NCI-H187 treated with DMSO at 0.1 percent for 48 hours (cell line): Measurements from ENCODE around the gene MDM4.
"Not testable (repeated sequence)": the region's sequence is repeated elsewhere in the genome, so short reads cannot be mapped to it uniquely, and the experiment has no call there.

ENCODE experiments used
- DNase-seq: peaks from one replicate; lab custom pipeline; 2025; lab: John Stamatoyannopoulos, UW

MDM4 gene

DNA sequence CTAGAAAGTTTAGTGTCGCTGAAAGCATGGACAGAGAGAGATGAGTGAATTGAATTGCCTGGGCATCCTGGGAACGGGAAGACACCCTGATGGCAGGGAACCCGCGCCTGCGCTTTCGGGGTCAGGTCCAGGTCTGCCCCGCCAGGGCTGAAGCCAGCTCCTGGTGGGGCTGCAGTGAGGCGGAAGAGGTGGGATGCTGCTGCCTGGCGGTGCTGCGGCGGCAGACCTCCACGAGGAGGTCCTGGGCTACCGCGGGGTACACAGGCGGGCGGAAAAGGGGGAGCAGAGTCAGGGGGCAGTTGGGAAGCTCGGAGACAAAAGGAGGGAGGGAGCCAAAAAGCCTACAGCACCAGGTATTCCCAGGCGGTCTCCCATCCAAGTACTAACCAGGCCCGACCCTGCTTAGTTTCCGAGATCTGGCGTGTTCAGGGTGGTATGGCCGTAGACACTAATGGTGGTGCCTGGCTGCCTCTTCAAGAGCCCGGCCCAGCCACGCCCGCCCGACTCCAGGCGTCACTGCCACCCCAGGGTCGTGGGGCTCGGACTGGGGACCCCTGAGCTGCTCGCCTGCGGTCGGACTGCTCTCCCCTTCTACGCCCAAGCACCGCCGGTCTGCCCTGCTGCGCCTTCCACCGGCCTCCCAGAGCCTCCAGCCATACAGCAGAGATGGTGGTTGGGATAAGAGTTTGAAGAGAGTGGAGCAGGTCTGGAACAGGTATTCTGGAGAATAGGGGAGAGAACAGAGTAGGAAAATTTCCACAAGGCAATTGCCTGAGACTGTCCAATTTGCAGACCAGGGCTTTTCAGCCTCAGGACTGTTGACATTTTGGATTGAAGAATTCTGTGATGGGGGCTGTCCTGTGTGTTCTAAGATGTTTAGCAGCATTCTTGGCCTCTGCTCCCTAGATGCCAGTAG is 46.1 kb downstream of the MDM4 start:
- DNase-seq: no peak

DNA sequence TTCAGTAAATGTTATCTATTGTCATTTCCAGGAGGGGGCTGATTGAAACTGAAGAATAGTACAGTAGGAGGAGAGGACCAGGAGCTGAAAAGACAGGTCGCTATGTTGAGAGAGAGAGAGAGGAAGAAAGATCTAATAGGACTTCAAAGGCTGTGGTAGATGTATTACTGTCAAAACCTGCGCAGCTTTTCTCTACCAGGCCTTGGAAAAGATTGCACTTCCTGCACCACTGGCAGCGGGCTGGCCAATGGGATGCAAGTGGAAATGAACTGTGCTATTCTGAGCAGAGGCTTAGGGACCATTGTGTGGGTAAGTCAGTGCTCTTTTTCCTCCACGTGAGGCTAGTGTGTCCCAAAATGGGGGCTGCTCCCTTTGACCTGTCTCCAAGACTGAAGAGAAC is 47.1 kb downstream of the MDM4 start:
- no peak for DNase-seq

- no peak for DNase-seq
These were observed 47.6 kb downstream of the MDM4 start for GRCh38 chr1:204563780-204564179.

GRCh38 chr1:204564835-204565234 is 48.6 kb downstream of the MDM4 start:
- no peak for DNase-seq

- peak; percentile 90 for DNase-seq
These were observed 49.7 kb downstream of the MDM4 start for GRCh38 chr1:204565617-204566582.

GRCh38 chr1:204566583-204566955 is 50.4 kb downstream of the MDM4 start:
- no peak for DNase-seq

DNA sequence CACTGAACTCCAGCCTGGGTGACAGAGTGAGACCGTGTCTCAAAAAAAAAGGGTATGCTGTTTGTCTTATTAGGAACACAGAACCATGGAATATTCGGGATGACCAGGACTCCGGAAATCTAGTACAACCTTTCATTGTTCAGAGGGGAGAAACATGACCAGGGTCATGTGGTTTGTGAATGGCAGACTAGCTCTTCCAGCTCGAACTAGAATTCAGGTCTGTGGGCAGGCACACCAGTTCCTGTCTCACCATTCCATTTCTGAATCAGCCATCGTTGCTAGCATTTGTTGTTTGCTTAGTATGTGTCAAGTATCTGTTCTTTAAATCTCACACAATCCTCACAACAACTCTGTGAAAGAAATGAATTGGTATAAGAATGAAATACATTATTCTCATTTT is 50.9 kb downstream of the MDM4 start:
- DNase-seq: no peak

GRCh38 chr1:204568576-204569315 is 52.5 kb downstream of the MDM4 start:
- DNase-seq: no peak

DNA sequence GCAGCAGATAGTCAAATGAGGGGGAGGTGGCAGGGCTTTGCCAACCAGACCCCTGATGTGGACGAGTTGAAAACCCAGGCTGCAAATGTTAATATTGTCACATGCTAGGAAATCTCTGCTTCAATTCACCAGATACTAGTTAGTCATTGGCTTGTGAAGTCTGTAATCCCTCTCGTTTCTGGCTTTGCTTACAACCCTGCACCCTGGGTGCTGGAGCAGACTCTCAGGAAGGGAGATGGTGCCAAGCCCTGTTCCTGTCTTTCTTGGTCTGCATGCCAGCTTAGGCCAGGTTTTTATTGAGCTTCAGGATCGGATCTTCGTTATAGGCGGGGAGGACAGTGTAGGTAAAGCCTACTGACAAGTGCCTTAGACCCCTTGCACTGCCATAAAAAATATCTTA is 53.3 kb downstream of the MDM4 start:
- no peak for DNase-seq

- DNase-seq: not testable (repeated sequence)
These were observed 53.8 kb downstream of the MDM4 start for GRCh38 chr1:204570021-204570420.

GRCh38 chr1:204571128-204571527 is 54.9 kb downstream of the MDM4 start:
- no peak for DNase-seq

GRCh38 chr1:204571631-204572030 is 55.4 kb downstream of the MDM4 start:
- DNase-seq: no peak

DNA sequence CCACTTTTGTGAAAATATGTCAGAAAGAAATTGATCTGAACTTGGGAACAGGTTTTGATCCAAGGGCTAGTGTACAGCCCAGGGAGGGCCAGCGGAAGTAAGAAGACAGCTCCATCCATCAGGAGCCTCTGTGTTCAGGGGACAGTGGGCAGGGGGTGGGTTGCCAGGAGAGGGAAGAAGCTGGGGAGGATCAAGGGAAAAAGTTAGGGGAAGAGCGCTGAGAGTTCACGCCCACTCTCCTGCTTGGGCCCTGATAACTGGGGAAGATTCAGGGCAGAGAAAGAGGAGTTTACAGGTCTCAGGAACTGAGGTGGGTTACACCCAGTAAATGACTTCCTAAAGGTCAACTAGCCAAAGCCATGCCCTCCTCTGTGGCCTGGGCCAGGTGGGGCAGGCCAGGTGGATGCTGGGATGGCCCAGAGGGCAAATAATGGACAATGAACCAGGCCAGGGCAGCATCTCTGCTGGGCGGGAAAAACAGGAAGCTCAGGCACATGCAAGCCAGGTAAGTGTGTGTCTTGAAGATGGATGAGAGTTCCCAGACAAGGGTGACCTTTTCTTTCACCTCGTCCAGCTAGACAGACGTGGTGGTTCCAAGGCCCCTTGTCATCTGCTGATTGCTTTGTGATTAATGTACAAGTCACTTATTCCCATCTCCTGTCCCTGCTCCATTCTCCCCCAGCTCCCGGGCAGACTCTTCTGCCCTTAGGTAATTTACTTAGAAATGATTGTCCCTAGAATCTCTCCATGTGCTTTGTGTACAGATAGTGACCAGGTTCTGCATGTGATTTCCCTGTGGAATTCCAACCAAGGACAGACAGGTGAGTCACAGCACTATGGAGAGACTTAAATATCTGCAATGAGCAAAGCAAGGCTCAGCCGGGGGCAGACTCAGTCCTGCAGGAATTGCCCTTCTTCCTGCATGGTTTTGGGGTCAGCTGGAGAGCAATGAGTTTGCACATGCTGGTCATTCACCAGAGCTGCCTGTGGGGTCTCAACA is 57.0 kb downstream of the MDM4 start:
- DNase-seq: no peak

DNA sequence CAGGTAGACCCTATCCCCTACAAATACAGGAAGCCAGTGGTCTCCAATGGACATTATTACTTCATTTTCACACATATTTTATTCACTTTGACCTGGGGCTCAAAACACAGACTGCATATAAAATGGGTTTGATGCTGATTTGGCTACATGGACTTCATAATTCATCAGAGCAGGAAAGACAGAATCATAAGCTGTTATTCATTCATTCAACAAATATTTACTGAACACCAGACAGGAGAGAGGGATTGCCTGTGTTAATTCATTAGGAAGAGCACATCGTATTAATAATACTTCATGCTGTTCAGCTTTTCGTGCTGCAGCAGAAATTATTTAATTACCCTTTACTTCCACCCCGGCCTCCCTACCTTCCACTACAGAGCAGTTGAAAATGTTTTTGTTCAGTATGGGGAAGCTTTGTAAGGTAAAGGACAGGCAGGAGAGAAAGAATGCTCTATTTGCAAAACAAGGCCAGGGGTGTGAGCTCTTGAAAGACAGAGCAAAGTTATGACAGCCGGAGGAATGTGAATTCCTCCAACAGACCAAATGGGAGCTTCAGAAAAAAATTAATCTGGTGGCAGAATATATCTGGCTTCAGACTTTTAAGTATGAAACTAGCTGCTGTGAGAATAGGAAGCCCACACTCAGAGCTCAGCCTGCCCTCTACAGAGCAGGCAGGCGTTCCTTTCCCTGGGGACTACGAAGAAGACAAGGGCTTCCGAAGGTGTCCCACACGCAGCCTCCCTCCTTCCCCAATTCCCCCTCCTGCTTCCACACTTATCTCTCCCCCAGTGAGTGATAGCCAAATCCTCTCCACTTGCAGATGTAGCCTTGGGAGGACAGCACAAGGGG is 58.0 kb downstream of the MDM4 start:
- DNase-seq: no peak

DNA sequence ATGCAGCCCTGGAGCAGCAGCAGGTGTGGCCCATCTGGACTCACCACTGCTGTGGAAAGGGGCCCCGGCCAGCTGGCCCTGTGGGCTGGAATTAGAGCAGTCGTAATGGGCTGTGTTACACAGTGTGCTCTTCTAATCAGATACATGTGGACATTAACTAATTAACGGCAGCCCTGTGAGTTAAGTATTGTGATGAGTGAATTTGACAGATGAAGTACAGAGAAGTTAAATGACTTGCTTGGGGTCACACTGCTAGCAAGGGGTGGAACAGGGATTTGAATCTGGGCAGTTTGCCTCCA is 58.6 kb downstream of the MDM4 start:
- DNase-seq: no peak

DNA sequence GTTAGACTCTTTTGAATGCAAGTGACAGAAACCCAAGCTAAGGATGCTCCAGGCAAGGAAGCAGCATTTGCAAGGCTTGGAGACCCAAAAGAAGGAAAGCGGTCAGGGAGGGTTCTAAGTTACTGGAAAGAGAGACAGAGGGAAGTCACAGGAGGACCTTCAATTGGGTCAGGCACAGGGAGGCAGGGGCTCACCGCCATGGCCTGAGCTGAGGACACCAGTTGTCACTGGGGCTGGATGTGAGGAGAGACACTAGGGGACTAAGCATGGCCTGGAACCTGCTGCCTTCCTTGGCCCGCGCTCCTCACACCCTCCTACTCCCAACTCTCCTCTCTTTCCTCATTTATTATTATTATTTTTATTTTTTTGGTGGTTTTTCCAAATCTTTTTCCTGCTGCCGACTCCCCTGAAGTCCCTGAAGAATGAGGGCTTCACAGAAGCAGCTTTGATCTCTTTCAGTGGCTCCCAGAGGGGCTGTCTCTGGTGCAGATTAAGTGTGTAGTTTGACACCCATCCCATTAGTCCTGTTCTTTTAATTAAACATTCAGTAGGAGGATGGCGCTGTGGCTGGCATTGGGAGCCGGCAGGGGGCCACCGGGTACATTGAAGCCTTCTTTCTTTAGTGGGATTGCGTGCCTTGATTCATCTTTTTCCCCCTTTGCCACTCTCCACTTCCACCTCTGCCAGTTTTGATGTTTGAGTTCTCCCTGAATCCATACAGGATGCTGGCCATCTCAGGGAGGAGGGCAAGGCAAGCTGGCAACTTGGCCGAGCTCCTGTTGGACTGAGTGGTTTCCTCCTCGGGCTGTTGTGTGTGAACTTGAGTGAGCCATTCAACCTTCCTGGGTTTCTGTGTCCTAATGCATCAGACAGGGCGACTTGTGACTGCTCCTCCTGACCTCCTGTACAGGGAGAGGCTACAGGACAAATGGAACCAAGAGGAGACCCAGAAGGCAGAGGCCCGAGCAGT is 59.3 kb downstream of the MDM4 start:
- DNase-seq: no peak

DNA sequence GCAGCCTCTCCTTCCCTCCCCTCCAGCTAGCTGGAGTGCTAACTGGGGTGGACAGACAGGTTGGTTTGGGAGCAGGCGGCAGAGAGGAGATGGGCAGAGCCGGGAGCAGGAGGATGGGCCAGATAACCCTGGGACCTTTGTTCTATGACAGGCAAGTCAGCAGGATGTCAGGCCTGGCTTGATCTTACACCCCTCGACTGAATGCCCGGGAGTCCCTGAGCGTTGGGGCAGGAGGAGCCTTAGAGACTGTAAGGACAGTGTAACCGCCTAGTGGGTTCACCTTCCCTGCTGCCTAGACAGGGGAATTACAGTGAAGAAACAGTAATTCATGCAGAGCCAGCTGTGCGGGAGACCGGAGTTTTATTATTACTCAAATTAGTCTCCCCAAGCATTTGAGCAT is 60.2 kb downstream of the MDM4 start:
- DNase-seq: no peak

GRCh38 chr1:204577794-204578478 is 61.7 kb downstream of the MDM4 start:
- DNase-seq: no peak
